Upper lobe of left lung (tissue), 4 donors: ENCODE data around the gene SRRM3.

Experiments
- EP300 ChIP-seq, 4 donors: sonication (generic); formaldehyde crosslinking; IDR thresholded peaks; one replicate each; pipeline ENCODE4 v1.5.1; 2017; ENCODE audit warnings: antibody characterized with exemption in 4 of 4, control low read depth in 2 of 4
- POLR2A ChIP-seq, 4 donors: fragments of 450-650 bp; IDR thresholded peaks; one replicate each; pipeline ENCODE4 v1.5.1; 2016 to 2017; ENCODE audit warnings: antibody characterized with exemption in 4 of 4, mild to moderate bottlenecking in 2 of 4
- TF ChIP-seq, protein P1 (sequence below), 6 experiments: fragments of 450-650 bp in 4 of 6; fragments of 200-600 bp in 2 of 6; sonication (generic) in 2 of 6; IDR thresholded peaks; one replicate each; pipeline ENCODE4 v1.5.1; 2016 to 2019; ENCODE audit warnings: antibody characterized with exemption in 6 of 6

DNA sequence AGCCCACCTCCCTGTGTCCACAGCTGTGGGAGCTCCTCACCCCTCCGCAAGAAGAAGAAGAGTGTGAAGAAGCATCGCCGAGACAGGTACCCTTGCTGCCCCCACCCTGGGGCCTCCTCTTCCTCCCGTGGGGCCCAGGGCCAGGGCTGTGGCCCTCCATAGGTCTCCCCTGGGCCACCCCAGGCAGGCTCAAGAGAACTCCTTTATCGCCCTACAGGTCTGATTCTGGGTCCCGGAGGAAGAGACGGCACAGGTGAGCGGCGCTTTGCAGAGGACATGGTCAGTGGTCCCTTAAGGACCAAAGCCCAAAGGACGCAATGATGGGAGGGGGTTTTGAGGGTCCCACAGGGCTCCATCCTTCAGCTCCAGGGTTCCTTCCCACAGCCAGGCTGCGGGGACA is 59.6 kb downstream of the SRRM3 start:
- no peak for TF ChIP-seq POLR2A (IDR thresholded peaks at IDR 0.05)
- TF ChIP-seq, protein P1, sequence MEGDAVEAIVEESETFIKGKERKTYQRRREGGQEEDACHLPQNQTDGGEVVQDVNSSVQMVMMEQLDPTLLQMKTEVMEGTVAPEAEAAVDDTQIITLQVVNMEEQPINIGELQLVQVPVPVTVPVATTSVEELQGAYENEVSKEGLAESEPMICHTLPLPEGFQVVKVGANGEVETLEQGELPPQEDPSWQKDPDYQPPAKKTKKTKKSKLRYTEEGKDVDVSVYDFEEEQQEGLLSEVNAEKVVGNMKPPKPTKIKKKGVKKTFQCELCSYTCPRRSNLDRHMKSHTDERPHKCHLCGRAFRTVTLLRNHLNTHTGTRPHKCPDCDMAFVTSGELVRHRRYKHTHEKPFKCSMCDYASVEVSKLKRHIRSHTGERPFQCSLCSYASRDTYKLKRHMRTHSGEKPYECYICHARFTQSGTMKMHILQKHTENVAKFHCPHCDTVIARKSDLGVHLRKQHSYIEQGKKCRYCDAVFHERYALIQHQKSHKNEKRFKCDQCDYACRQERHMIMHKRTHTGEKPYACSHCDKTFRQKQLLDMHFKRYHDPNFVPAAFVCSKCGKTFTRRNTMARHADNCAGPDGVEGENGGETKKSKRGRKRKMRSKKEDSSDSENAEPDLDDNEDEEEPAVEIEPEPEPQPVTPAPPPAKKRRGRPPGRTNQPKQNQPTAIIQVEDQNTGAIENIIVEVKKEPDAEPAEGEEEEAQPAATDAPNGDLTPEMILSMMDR (IDR thresholded peaks at IDR 0.05) = no peak
- no peak for TF ChIP-seq EP300 (IDR thresholded peaks at IDR 0.05)
